Hypothalamus (tissue), 51 donors: Measurements from ENCODE around the gene ENOX1.

ENCODE experiments used
- DNase-seq, 51 donors: peaks; one replicate each; lab custom pipeline; 2025; lab: John Stamatoyannopoulos, UW

The ENOX1 gene

GRCh38 chr13:43405457-43405856, 381.3 kb downstream of the ENOX1 start:
- DNase-seq = no peak

DNA sequence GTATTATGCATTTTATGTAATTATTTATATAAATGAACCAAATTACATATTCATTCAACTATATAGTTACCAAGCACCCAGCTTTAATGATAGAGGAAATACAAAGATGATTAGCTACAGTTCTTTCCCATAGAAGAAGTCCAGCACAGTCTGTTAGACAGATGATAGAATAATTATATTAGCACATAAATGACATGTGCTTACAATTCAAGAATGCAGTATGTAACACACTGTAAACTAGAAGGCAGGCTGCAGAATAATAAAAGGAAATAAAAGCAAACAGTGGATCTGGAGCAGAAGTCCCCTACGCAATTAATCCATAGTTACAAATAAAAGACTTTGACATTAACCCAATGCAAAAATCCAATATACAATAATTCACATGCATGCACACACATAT, 384.4 kb downstream of the ENOX1 start:
- no peak for DNase-seq

- DNase-seq = no peak
Observed at GRCh38 chr13:43401361-43401760, 385.4 kb downstream of the ENOX1 start.

GRCh38 chr13:43397111-43397510, 389.7 kb downstream of the ENOX1 start:
- no peak for DNase-seq

DNA sequence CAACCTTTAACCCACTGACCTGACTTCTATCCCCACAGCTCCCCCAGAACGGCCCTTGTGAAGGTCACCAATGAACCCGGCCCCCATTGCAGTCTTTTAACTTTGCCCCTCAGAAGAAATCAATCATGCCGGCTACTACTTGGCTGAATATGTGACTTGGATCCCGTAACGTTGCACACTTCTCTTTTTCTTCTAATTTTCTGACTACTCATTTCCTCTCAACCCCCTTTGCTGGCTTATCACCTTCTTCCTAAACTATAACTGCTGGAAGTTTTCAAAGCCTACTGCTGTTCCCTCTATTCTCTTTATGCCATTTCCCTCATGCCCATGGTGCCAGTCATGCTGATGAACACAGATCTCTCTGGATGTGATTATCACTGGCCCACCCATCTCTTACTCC, 395.7 kb downstream of the ENOX1 start:
- no peak for DNase-seq

- DNase-seq = no peak
Observed at GRCh38 chr13:43390619-43391018, 396.2 kb downstream of the ENOX1 start.

GRCh38 chr13:43389983-43390382, 396.8 kb downstream of the ENOX1 start:
- no peak for DNase-seq

DNA sequence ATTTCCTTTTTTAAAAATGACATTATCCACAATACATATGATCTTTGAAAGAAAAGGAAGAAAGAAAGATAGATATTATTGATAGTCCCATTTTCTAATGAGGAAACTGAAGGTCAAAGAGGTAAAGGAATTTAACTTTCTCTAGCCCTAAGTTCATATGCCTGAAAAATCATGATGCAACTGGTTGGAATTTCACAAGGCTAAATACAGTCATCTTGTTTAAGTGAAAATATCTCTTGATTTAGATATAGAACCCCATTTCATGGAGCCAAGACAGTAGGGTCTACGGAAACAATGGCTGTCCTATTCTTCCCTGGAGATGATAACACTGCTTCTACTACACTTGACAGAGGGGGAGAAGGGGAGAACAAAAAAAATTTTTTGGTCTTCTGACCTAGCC, 397.2 kb downstream of the ENOX1 start:
- DNase-seq = no peak

GRCh38 chr13:43388282-43389034, 398.3 kb downstream of the ENOX1 start:
- no peak for DNase-seq

- DNase-seq = no peak
Observed at GRCh38 chr13:43387880-43388279, 398.9 kb downstream of the ENOX1 start.

DNA sequence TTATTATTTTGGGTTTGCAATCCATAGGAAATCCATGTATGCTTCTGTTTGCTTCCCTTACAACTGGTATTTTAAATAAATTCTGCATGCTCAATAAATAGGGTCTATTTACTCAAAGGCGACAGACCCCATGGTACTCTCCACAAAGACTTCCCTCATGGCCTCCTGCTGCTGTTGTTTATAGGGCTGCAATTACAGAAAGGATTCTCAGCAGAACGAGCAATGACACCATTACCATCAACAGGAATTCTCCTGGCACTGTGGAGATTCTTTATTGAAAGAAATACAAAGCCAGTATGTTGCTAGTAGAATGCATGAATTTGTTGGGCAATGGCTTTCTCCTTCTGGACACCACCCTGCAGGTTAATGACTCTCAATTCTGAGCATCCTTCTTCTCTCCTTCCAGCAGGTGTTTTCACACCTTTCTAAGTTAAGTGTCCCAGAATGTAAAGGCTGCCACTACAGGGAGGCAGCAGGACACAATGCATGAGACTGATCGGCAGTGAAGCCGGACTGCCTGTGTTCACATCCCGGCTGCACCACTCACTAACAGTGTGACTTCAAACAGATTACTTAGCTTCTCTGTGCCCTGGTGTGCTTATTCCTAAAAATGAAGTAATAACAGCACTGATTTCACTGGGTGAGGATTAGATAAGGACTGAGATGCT, 403.1 kb downstream of the ENOX1 start:
- no peak for DNase-seq

DNA sequence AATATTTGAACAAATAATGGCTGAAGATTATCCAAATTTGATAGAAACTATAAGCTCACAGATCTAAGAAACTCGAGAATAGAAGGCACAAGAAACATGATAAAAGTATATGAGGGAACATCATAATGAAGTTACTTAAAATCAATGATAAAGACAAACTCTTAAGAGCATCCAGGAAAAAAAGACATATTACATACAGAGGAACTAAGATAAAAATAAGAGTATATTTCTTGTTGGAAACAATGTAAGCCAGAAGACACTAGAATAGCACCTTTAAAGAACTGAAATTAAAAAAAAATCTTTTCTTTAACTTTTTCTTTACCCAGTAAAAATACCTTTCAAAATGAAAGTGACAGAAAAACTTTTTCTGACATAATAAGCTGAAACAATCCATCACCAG, 407.0 kb downstream of the ENOX1 start:
- DNase-seq = no peak

- DNase-seq = no peak
Observed at GRCh38 chr13:43377973-43378372, 408.8 kb downstream of the ENOX1 start.

DNA sequence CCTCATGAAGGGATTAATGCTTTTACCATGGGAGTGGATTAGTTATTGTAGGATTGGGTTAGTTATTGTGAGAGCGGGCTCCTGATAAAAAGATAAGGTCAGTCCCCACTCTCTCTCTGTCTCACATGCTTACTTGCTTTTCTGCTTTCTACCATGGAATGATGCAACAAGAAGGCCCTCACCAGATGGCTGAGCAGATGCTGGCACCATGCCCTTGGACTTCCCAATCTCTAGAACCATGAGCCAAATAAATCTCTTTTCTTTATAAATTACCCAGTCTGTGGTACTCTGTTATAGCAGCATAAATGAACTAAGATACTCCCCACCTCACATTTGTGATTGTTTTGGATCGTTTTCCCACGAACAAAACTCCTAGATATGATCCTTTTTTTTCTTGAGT, 409.6 kb downstream of the ENOX1 start:
- DNase-seq = no peak

DNA sequence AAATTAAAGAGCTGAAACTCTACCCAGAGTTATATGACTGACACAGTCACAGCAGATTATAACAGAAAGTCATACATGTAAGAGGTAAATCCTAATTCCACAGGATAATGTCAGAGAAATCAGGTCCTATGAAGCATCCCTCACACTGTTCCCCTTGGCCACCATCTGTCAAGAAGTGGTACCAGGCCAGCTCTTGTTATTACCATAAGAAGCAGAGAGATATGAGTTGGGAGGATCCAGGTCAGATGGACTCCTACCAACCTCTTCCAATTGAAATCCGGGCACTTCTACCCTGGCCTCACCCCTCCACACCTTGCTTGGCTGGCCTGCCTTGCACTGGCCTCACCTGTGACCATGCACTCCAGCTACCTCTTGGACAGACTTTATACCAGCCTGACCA, 410.2 kb downstream of the ENOX1 start:
- DNase-seq = no peak

GRCh38 chr13:43375797-43376465, 410.8 kb downstream of the ENOX1 start:
- no peak for DNase-seq

- no peak for DNase-seq
Observed at GRCh38 chr13:43374621-43375020, 412.2 kb downstream of the ENOX1 start.

GRCh38 chr13:43373400-43373799, 413.4 kb downstream of the ENOX1 start:
- DNase-seq = no peak

- no peak for DNase-seq
Observed at GRCh38 chr13:43370842-43371241, 415.9 kb downstream of the ENOX1 start.

DNA sequence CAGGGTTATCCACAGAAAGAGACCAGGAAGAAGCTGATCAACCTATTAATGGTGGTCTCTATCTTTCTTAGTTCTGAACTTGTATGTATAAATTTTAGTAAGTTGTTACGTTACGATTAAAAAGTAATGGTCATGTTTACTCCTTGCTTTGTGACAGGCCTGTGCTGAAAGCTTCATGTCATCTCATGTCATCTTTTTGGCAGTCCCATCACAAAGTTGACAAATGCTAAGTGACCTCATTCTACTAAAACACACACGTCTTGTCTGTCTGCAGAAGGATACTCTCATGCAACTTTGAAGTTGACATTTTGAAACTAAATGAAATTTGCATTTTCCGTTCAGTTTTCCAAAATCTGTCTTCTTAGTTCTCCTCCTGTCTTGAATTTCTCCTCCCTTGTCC, 417.5 kb downstream of the ENOX1 start:
- no peak for DNase-seq

DNA sequence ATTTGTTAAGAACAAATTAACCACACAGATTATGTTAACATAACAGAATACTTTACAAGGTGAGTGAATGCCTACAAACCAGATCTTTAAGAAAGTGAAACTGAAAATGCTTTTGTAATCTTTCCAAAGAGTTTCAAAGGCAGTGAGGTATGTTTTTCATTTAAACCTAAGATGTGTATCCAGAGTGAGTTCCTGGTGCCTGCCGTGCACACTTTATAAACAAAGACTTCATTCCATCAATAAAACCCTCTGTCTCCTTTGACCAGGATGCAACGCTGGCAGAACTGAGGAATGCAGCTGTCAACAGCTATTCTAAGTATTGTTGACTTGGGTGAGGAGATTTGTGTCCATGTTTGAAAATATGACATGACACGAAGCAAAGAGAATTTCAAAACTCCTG, 418.8 kb downstream of the ENOX1 start:
- no peak for DNase-seq

GRCh38 chr13:43365039-43365344, 421.8 kb downstream of the ENOX1 start:
- DNase-seq = peak in 1 of 51 donors; percentile 21
